ENCODE results near the gene CITED4.

DNA sequence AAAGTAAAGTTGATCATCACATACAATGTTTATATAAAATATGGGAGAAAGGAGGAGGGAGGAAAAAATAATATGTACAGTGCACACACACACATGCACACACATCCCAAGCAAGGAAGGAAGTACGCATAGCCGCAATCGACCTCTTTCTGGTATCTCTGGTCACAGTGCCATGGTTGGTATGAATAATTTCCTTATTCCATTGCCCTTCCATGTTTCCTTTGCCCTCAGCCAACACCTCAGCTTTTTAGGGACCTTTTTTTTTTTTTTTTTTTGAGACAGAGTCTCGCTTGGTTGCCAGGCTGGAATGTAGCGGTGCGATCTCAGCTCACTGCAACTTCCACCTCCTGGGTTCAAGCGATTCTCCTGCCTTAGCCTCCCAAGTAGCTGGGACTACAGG lies 20.6 kb downstream of the CITED4 start:
- TF ChIP-seq CTCF (optimal IDR thresholded peaks at IDR 0.05 in 1 of 3, IDR thresholded peaks at IDR 0.05 in 1 of 3, conservative IDR thresholded peaks at IDR 0.05 in 1 of 3; ENCODE audit: extremely low read depth in 1 of 3, insufficient read depth in 2 of 3, low read length in 3 of 3) (no peak), EZH2 (IDR thresholded peaks at IDR 0.05; ENCODE audit: low read length) (no peak)

Data from keratinocyte (primary cell).